Pancreas (tissue), 10 donors: ENCODE measurements around the gene OR2H2. TPM values are rescaled to one million over a fixed set of nuclear protein-coding genes. Genes with fewer than 3 reads are reported as not detected.

Experiments used
- ATAC-seq, 4 donors: fragments of 200-7000 bp; cut with Tn5 transposase; one replicate each; pipeline versions ENCODE4 v1.8.0 to v1.9.1; 2020; ENCODE audit warnings: mild to moderate bottlenecking in 4 of 4, moderate library complexity in 4 of 4
- DNase-seq, 6 donors: peaks; one replicate each; pipeline ENCODE4 v3.0.0-alpha.2; 2020
- FAIRE-seq: peaks from 2 replicates; lab custom pipeline; 2012; peaks lifted over from hg19 to GRCh38; lab: Jason Lieb, UNC
- H3K27ac ChIP-seq, 4 donors: fragments of 200-600 bp; sonication (generic); 1 replicate in 3 of 4; 2 replicates in 1 of 4; pipeline versions ENCODE4 v1.5.0 to v1.8.0; 2020
- H3K27me3 ChIP-seq, 4 donors: fragments of 200-600 bp; one replicate each; pipeline ENCODE4 v1.8.0; 2021
- H3K36me3 ChIP-seq, 3 donors: fragments of 200-600 bp; sonication (generic) in 1 of 3; one replicate each; pipeline versions ENCODE4 v1.5.0 to v1.8.0; 2020 to 2021
- H3K4me1 ChIP-seq, 3 donors: fragments of 200-600 bp; one replicate each; pipeline ENCODE4 v1.8.0; 2021
- H3K4me3 ChIP-seq, 4 donors: fragments of 200-600 bp; sonication (generic) in 2 of 4; one replicate each; pipeline versions ENCODE4 v1.5.0 to v1.8.0; 2020 to 2021
- H3K9me3 ChIP-seq, 4 donors: fragments of 200-600 bp; one replicate each; pipeline ENCODE4 v1.8.0; 2021
- WGBS, 2 donors: extraction: QIAGEN DNeasy Blood & Tissue Kit; methylation state at CpG; one replicate each; pipeline ENCODE4 v1.1.7; 2013; 5-methylcytosine and 5-hydroxymethylcytosine counted together
- intact Hi-C, 3 donors: fragments of 100-400 bp; cut with DNase I; formaldehyde crosslinking; loops; one replicate each; pipeline versions ENCODE4 v1.11.1 to v1.14.2; 2022
- polyA plus RNA-seq, 2 donors: library from polyadenylated mRNA; stranded (reverse); fragments of 200-250 nt; gene quantifications; one replicate each; pipeline ENCODE4 v1.2.3, GENCODE V29; 2013
- total RNA-seq, 6 donors: library from RNA; stranded (reverse); fragmentation: NEBNext Ultra II Directional in 4 of 6; extraction: Animal tissue kit (Norgen Biotek cat#: 25700) in 4 of 6; gene quantifications; one replicate each; pipeline versions ENCODE4 v1.2.1 to v1.2.4, GENCODE V29; 2021 to 2023
- TF ChIP-seq, protein P1 (sequence below), 4 donors: fragments of 200-600 bp; sonication (generic) in 3 of 4; IDR thresholded peaks; one replicate each; pipeline versions ENCODE4 v1.5.0 to v1.8.0; 2021; ENCODE audit warnings: antibody characterized with exemption in 4 of 4
- donor health status: healthy with polysubstance abuse.
- donor health status: DM: no; HTN: no; CAD: no; lungs with moderate emphysema.
- donor health status: DM: no; HTN: no; CAD: no.
- donor health status: control.
- donor health status: control.
- donor health status: Bipolar disorder and iron deficiency.
- donor health status: DM: yes; HTN: yes; CAD: no.
- donor health status: DM: no; HTN: no; CAD: no.
- donor health status: DM: no; HTN: no; CAD: no.
- donor health status: DM: yes; HTN: yes; CAD: no.

The OR2H2 gene
- total and polyA plus RNA-seq, 8 donors = not detected

DNA sequence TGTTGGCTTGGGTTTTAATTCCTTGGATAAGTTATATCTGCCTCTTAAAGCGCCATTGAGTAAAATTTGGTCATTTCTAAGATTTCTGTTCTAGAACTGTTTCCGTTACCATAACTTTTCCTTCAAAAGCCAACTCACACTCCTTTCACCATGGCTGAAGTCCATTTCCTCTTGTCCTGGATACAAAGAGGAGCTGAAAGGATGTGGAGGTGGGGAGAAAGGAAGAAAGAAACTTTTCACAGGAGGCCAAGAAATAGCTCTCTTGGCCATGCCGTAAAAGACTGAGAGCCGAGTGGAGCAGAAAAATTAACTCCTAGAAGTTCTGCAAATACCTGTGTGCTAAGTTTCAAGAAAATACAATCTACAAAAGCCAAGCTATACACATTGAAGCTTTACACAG is 26.5 kb downstream of the OR2H2 start:
- intact Hi-C loops = no loop called here
- TF ChIP-seq, protein P1, sequence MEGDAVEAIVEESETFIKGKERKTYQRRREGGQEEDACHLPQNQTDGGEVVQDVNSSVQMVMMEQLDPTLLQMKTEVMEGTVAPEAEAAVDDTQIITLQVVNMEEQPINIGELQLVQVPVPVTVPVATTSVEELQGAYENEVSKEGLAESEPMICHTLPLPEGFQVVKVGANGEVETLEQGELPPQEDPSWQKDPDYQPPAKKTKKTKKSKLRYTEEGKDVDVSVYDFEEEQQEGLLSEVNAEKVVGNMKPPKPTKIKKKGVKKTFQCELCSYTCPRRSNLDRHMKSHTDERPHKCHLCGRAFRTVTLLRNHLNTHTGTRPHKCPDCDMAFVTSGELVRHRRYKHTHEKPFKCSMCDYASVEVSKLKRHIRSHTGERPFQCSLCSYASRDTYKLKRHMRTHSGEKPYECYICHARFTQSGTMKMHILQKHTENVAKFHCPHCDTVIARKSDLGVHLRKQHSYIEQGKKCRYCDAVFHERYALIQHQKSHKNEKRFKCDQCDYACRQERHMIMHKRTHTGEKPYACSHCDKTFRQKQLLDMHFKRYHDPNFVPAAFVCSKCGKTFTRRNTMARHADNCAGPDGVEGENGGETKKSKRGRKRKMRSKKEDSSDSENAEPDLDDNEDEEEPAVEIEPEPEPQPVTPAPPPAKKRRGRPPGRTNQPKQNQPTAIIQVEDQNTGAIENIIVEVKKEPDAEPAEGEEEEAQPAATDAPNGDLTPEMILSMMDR (IDR thresholded peaks at IDR 0.05) = no peak
- Histone ChIP-seq H3K27me3 (no peaks in the 10 kb centered on the region), H3K36me3 (peaks cover 0 to 8% (median 0%) of the 10 kb centered on the region in 3 donors), H3K27ac (no peak overlapping the region), H3K4me1 (no peaks in the 10 kb centered on the region), H3K4me3 (no peak overlapping the region), H3K9me3 (no peaks in the 10 kb centered on the region)
- no peak for DNase-seq
- ATAC-seq = no peak
- FAIRE-seq = no peak
- WGBS, 2 donors = 89 to 90% methylated on average over 4 of the region's 4 CpGs

DNA sequence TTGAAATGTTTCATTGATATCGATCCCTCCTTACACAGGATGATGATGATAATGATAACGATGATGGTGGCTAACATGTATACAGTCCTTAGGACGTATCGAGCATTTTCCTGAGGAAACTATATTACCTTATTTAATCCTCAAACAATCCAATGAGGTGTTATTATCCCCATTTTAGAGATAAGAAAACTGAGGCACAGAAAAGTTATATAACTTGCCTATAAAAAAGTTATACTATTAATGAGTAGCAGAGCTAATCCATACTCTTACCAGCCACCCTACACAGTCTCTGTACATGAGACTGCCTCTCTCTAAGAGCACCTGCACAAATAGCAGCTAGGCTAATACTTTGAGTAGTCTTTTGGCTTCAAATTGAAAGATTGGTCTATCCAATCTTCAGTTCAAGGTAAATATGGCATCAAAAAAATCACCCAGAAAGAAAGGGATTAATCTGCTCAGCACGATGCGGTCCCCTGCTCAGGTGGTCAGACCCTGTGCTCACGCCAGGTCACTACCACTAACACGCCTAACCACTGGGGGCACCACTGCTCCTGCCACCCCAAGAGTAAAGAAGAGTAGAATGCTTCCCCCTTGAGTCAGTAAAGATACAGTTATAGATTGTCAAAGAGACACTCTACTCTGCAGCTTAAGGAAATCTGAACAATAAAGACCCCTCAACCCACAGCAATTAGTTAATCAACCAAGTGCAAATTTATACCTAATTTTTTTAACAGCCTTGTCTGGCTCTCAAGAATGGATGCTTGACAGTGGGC is 33.0 kb downstream of the OR2H2 start:
- intact Hi-C loops = no loop called here
- TF ChIP-seq, protein P1 (IDR thresholded peaks at IDR 0.05) = no peak
- H3K4me3 ChIP-seq = no peak overlapping the region
- no peaks in the 10 kb centered on the region for H3K9me3 ChIP-seq
- ATAC-seq (no peak), FAIRE-seq (no peak), DNase-seq (no peak)
- no peaks in the 10 kb centered on the region for H3K4me1 ChIP-seq
- no peaks in the 10 kb centered on the region for H3K27me3 ChIP-seq
- no peak overlapping the region for H3K27ac ChIP-seq
- 91 to 93% methylated on average over 8 of the region's 8 CpGs for WGBS, 2 donors
- no peaks in the 10 kb centered on the region for H3K36me3 ChIP-seq

DNA sequence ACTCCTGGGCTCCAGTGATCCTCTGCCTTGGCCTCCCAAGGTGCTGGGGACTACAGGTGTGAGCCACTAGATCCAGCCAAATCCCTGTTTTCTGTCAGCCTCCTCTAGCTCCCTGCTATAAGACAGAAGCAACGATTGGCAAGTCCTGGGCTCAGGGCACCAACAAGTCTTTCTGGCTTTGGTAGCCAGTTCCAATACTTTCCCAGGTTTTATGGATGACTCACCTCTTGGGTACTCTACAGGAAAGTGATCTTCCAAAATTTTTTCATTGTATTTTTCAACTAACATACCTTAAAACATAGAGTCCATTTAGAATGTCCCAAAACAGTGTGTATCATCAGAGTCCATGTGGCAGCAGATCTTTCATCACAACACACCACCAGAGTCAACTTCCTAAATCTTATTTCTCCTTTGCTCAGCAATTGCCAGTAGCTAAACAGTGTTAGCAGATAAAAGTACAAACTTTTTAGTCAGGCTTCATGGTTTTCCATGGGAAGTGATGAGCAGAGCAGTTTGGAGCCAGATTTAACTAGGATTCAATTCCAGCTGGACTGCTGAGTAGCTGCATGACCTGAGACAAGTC is 34.7 kb downstream of the OR2H2 start:
- Histone ChIP-seq H3K27me3 (no peaks in the 10 kb centered on the region), H3K36me3 (no peaks in the 10 kb centered on the region), H3K27ac (no peak overlapping the region), H3K4me1 (no peaks in the 10 kb centered on the region), H3K4me3 (no peak overlapping the region), H3K9me3 (no peaks in the 10 kb centered on the region)
- WGBS, 2 donors = 66 to 80% methylated on average over 1 of the region's 1 CpG
- TF ChIP-seq, protein P1 (IDR thresholded peaks at IDR 0.05) = no peak
- intact Hi-C loops = no loop called here
- FAIRE-seq (no peak), DNase-seq (no peak), ATAC-seq (no peak)

DNA sequence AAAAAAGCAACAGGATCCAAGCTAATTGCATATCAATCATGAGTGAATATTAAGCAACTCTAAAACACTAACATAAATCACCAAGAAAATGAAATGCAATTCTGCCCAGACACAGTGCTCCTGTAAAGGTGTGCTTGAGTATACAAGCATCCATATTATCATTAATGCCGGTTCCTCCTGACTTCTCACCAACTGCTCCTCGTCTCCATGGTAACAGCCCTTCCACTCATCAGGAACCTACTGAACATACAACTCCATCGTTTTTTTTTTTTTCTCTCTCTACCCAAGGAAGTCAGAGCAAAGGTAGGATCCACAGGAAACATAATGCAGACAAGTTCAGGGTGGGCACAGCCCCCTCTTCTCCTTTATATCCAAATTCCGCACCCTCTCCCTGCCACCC is 35.7 kb downstream of the OR2H2 start:
- intact Hi-C loops = no loop called here
- TF ChIP-seq, protein P1 (IDR thresholded peaks at IDR 0.05) = no peak
- 66 to 69% methylated on average over 4 of the region's 4 CpGs for WGBS, 2 donors
- FAIRE-seq = no peak
- Histone ChIP-seq H3K9me3 (no peaks in the 10 kb centered on the region), H3K36me3 (no peaks in the 10 kb centered on the region), H3K4me1 (no peaks in the 10 kb centered on the region), H3K27ac (no peak overlapping the region), H3K4me3 (no peak overlapping the region), H3K27me3 (no peaks in the 10 kb centered on the region)
- DNase-seq = no peak
- ATAC-seq = no peak

DNA sequence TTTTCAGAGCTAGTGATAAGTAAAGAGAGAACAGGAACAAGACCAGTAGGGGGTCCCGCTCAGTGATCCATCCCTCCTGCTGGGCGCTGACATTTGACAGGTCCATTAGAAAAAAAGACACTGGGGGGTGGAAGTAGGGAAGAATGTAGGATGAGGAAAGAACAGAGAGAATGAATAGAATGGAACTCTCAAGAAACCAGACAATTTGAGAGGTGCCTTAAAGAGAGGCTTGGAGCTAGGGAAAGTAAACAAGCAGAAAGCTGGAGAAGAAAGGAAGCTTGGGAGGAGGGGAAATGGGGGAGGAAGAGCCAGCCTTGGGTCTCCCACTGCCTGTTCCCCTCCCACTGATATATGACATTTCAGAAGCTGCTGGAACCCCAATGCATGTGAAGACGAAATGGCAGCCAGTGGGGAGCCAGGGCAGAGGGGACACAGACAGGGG is 39.6 kb downstream of the OR2H2 start:
- intact Hi-C loops = no loop called here
- ATAC-seq = no peak
- H3K36me3 ChIP-seq = no peaks in the 10 kb centered on the region
- peaks cover 0 to 7% (median 6%) of the 10 kb centered on the region in 3 donors for H3K4me1 ChIP-seq
- H3K27ac ChIP-seq = no peak overlapping the region
- no peak for DNase-seq
- no peaks in the 10 kb centered on the region for H3K27me3 ChIP-seq
- H3K9me3 ChIP-seq = no peaks in the 10 kb centered on the region
- no peak for FAIRE-seq
- TF ChIP-seq, protein P1 (IDR thresholded peaks at IDR 0.05) = no peak
- WGBS, 2 donors = 78 to 82% methylated on average over 3 of the region's 3 CpGs
- no peak overlapping the region for H3K4me3 ChIP-seq
